ENCODE measurements around the gene LRRC47.
"Not testable (repeated sequence)": the region's sequence is repeated elsewhere in the genome, so short reads cannot be mapped to it uniquely, and the experiment has no call there.

LRRC47 gene

GRCh38 chr1:3816331-3817137, 20.2 kb upstream of the LRRC47 start:
- no peak for DNase-seq (ENCODE audit: low read depth, low spot score)

- DNase-seq (ENCODE audit: low read depth, low spot score): no peak
These were observed 18.7 kb upstream of the LRRC47 start for GRCh38 chr1:3814771-3815561.

GRCh38 chr1:3814065-3814464, 17.8 kb upstream of the LRRC47 start:
- DNase-seq (ENCODE audit: low read depth, low spot score): no peak

GRCh38 chr1:3811595-3811911, 15.3 kb upstream of the LRRC47 start:
- no peak for DNase-seq (ENCODE audit: low read depth, low spot score)

- not testable (repeated sequence) for DNase-seq (ENCODE audit: low read depth, low spot score)
These were observed 14.0 kb upstream of the LRRC47 start for GRCh38 chr1:3810149-3810761.

- no peak for DNase-seq (ENCODE audit: low read depth, low spot score)
These were observed 13.4 kb upstream of the LRRC47 start for GRCh38 chr1:3809680-3810079.

- no peak for DNase-seq (ENCODE audit: low read depth, low spot score)
These were observed 11.5 kb upstream of the LRRC47 start for GRCh38 chr1:3807769-3808168.

- no peak for DNase-seq (ENCODE audit: low read depth, low spot score)
These were observed 8.7 kb upstream of the LRRC47 start for GRCh38 chr1:3805038-3805437.

GRCh38 chr1:3804627-3804944, 8.3 kb upstream of the LRRC47 start:
- DNase-seq (ENCODE audit: low read depth, low spot score): not testable (repeated sequence)

- DNase-seq (ENCODE audit: low read depth, low spot score): no peak
These were observed 7.8 kb upstream of the LRRC47 start for GRCh38 chr1:3803905-3804626.

GRCh38 chr1:3800795-3801194, 4.5 kb upstream of the LRRC47 start:
- DNase-seq (ENCODE audit: low read depth, low spot score): not testable (repeated sequence)

GRCh38 chr1:3799976-3800685, 3.8 kb upstream of the LRRC47 start:
- DNase-seq (ENCODE audit: low read depth, low spot score): no peak

- DNase-seq (ENCODE audit: low read depth, low spot score): no peak
These were observed 664 bp downstream of the LRRC47 start for GRCh38 chr1:3795453-3796214.

GRCh38 chr1:3790952-3791351, 5.3 kb downstream of the LRRC47 start:
- DNase-seq (ENCODE audit: low read depth, low spot score): no peak

- DNase-seq (ENCODE audit: low read depth, low spot score): no peak
These were observed 5.8 kb downstream of the LRRC47 start for GRCh38 chr1:3790500-3790923.

GRCh38 chr1:3789421-3790300, 6.6 kb downstream of the LRRC47 start:
- no peak for DNase-seq (ENCODE audit: low read depth, low spot score)

GRCh38 chr1:3788756-3789420, 7.4 kb downstream of the LRRC47 start:
- no peak for DNase-seq (ENCODE audit: low read depth, low spot score)

- no peak for DNase-seq (ENCODE audit: low read depth, low spot score)
These were observed 8.3 kb downstream of the LRRC47 start for GRCh38 chr1:3787745-3788605.
